ENCODE results near the gene BMP6. TPM values are rescaled to one million over a fixed set of nuclear protein-coding genes. Genes with fewer than 3 reads are reported as not detected.

BMP6 gene
- total and polyA plus RNA-seq, 2 of the 8 experiments (the other 6 are each of a cell fraction or from before 2014, with no cell fraction given), result 2.0 to 2.1 TPM

DNA sequence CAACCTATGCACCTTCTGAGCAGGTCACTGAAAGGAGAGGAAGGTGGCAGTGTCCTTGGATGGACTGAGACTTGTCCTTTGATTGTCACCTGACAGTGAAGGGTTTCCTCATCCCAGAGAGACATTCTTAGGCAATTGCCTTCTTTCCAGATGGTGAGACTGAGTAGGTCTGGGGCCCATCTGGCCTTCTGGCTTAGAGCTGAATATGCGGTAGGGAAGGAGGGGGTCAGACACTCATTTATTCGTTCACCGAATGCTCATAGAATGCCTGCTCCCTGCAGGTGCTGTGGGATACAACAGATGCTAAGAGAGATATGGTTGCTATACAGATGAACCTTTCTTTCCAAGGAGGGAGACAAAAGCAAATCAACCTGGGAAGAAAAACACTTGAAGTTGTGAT, 76.8 kb downstream of the BMP6 start:
- Histone ChIP-seq H2BK5ac (ENCODE audit: low read depth, low read length) (no peak overlapping the region), H2AFZ (ENCODE audit: low read length) (no peak overlapping the region), H3K14ac (ENCODE audit: insufficient read length) (no peak overlapping the region), H2BK20ac (ENCODE audit: low read length) (no peak overlapping the region), H2BK15ac (ENCODE audit: low read length) (no peak overlapping the region), H3K36me3 (ENCODE audit: control insufficient read depth in 2 of 4, insufficient read depth in 4 of 4, low read length in 3 of 4) (no peaks in the 10 kb centered on the region), H3K27ac (ENCODE audit: low read depth, low read length) (no peak overlapping the region), H3K23ac (ENCODE audit: insufficient read length) (no peak overlapping the region), H2BK12ac (ENCODE audit: low read depth, low read length) (no peak overlapping the region), H3K9me3 (ENCODE audit: insufficient read depth in 2 of 2, low read depth in 1 of 2, low read length in 1 of 2) (no peaks in the 10 kb centered on the region), H3K4me3 (ENCODE audit: extremely low read depth in 1 of 4, insufficient read depth in 2 of 4, low read depth in 3 of 4, low read length in 4 of 4) (no peak overlapping the region), H3K23me2 (ENCODE audit: low read depth, low read length) (no peaks in the 10 kb centered on the region), H3K79me2 (ENCODE audit: control insufficient read depth in 1 of 2, insufficient read depth in 2 of 2, low read length in 2 of 2) (no peaks in the 10 kb centered on the region), H3K4me2 (ENCODE audit: insufficient read depth in 1 of 2, low read depth in 2 of 2, low read length in 2 of 2) (no peak overlapping the region), H3K56ac (replicated peaks; ENCODE audit: insufficient read length, low read depth, low read length) (no peak overlapping the region), H4K8ac (ENCODE audit: extremely low read depth, insufficient read depth, low read length) (no peak overlapping the region), H2BK120ac (replicated peaks; ENCODE audit: low read depth, low read length) (no peak overlapping the region), H3K4ac (replicated peaks; ENCODE audit: insufficient read length, low read depth, low read length) (no peak overlapping the region), H3K9ac (replicated peaks in 1 of 4; ENCODE audit: extremely low read depth in 1 of 4, low read depth in 3 of 4, low read length in 3 of 4) (no peak overlapping the region), H3K79me1 (ENCODE audit: low read depth, low read length) (no peaks in the 10 kb centered on the region), H3K18ac (ENCODE audit: extremely low read depth, low read length) (no peak overlapping the region), H3K27me3 (replicated peaks in 1 of 4; ENCODE audit: control insufficient read depth in 3 of 4, extremely low read depth in 1 of 4, insufficient read depth in 3 of 4, low read length in 3 of 4) (peaks cover 0 to 1% (median 0%) of the 10 kb centered on the region in 4 experiments; a peak in 2 of 7 replicates), H3K4me1 (replicated peaks in 1 of 4; ENCODE audit: control insufficient read depth in 3 of 4, insufficient read depth in 4 of 4, low read length in 3 of 4) (peaks cover 0 to 6% (median 4%) of the 10 kb centered on the region in 4 experiments; a peak in 3 of 7 replicates), H2AK5ac (ENCODE audit: low read depth, low read length) (no peak overlapping the region), H4K5ac (ENCODE audit: insufficient read length, low read depth, low read length) (no peak overlapping the region), H4K20me1 (replicated peaks in 1 of 2; ENCODE audit: control insufficient read depth in 1 of 2, insufficient read depth in 2 of 2, low read length in 2 of 2) (no peaks in the 10 kb centered on the region), H4K91ac (replicated peaks; ENCODE audit: insufficient read length, low read length) (no peak overlapping the region)
- 87% methylated on average over 3 of the region's 3 CpGs; no CpG with 5 or more reads in 1 of the 2 experiments for whole genome bisulfite sequencing, 2 experiments (ENCODE audit: extremely low coverage in 1 of 2, insufficient coverage in 1 of 2, insufficient read length in 1 of 2, insufficient replicate concordance in 2 of 2, low coverage in 1 of 2, low lambda C conversion rate in 2 of 2, missing lambda C conversion rate in 1 of 2)
- ChIA-PET POLR2A (ENCODE audit: partially characterized antibody) (no interaction called here), CTCF (ENCODE audit: partially characterized antibody) (interaction anchor here (0.5 to 1.5 kb wide), 8 partner anchors 11 to 247 kb away, joined by 3 to 5 read pairs (median 4); partner anchors contain the start of gene BMP6)
- DNase-seq (ENCODE audit: low read depth in 1 of 2, low spot score in 2 of 2) (no peak), FAIRE-seq (no peak)
- TF ChIP-seq BCL11A (IDR thresholded peaks at IDR 0.05; ENCODE audit: low read depth in 2 of 2, low read length in 2 of 2) (no peak), JUN (IDR thresholded peaks at IDR 0.05; ENCODE audit: low read depth, low read length) (no peak), SIX5 (IDR thresholded peaks at IDR 0.05; ENCODE audit: low read depth, low read length) (no peak), MAFK (IDR thresholded peaks at IDR 0.05; ENCODE audit: low read depth, low read length) (no peak), TBP (IDR thresholded peaks at IDR 0.05; ENCODE audit: low read depth, low read length) (no peak), EGR1 (IDR thresholded peaks at IDR 0.05; ENCODE audit: borderline replicate concordance, low read depth, low read length) (no peak), CBX5 (IDR thresholded peaks at IDR 0.05; ENCODE audit: low read depth, low read length) (no peak), NANOG (IDR thresholded peaks at IDR 0.05; ENCODE audit: insufficient read depth, low read depth, low read length, poor library complexity, severe bottlenecking) (no peak)

All from H1 (cell line).